Retinal pigment epithelial cell (primary cell): Measurements from ENCODE around the gene RPS6KA4.
"Not testable (repeated sequence)": the region's sequence is repeated elsewhere in the genome, so short reads cannot be mapped to it uniquely, and the experiment has no call there.

Experiments
- DNase-seq: peaks from one replicate; pipeline ENCODE4 v3.0.0-alpha.2; 2010; ENCODE audit warnings: low read depth
- H3K4me3 ChIP-seq: 2 replicates; pipeline ENCODE4 v1.5.1; 2011; ENCODE audit warnings: mild to moderate bottlenecking, low read length, control low read depth, moderate library complexity
- CTCF ChIP-seq: conservative IDR thresholded peaks from 2 replicates; pipeline ENCODE4 v1.5.1; 2011; ENCODE audit warnings: low read depth, low read length, control low read depth, inconsistent platforms

Gene RPS6KA4

DNA sequence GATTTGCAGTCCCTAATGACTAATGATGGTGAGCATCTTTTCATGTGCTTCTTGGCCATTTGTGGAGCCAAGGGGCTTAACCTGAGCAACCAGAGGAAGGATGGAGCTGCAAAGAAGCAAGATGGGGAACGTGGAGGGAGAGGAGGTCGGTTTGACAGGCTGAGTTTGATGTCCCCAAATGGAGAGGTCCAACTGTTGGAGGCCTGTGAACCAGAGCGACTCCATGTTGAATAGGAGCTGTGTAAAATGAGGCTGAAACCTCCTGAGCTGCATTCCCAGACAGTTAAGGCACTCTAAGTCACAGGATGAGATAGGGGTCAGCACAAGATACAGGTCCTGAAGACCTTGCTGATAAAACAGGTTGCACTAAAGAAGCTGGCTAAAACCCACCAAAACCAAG is 54.5 kb downstream of the RPS6KA4 start:
- DNase-seq: no peak
- no peak overlapping the region for H3K4me3 ChIP-seq
- no peak for TF ChIP-seq CTCF

DNA sequence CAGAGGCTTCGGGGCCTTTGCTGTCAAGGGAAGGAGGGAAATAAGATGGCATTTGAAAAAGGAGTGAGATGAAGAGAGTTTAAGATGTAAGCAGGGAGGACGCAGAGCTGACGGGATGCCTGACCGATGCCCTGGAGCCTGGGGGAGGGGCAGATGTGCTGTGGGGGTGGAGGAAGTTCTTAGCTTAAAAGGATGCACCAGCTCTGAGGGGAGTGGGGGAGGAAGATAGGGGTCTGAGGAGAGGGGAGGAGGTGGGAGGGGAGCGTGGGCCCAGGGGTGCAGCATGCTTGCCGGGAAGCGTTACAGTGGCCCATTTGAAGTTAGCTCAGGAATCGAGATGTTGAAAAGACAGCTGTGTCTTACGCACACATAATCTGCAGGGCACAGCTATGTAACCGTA is 56.3 kb downstream of the RPS6KA4 start:
- H3K4me3 ChIP-seq: no peak overlapping the region
- no peak for TF ChIP-seq CTCF
- DNase-seq: no peak

DNA sequence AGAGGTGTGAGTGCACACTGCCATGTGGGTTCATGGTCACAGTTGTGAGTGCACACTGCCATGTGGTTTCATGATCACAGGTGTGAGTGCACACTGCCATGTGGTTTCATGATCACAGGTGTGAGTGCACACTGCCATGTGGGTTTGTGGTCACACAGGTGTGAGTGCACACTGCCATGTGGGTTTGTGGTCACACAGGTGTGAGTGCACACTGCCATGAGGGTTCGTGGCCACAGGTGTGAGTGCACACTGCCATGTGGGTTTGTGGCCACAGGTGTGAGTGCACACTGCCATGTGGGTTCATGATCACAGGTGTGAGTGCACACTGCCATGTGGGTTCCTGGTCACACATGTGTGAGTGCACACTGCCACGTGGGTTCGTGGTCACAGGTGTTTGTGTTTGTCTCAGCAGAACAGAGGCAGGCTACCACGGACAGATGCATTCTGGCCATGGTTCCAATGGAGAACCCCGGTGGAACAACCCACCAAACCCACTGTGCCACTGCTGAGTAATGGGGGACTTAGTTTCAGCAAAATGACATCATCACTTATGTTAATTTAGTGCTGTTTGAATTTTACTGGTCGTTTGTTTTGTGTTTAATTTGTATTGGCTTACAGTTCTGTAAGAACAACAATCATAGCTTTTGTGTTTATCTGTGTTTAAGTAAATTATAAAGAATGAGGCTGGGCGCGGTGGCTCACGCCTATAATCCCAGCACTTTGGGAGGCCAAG is 57.2 kb downstream of the RPS6KA4 start:
- H3K4me3 ChIP-seq: no peak overlapping the region
- no peak for TF ChIP-seq CTCF
- DNase-seq: no peak

GRCh38 chr11:64418233-64418632 is 59.3 kb downstream of the RPS6KA4 start:
- not testable (repeated sequence) for H3K4me3 ChIP-seq, DNase-seq

DNA sequence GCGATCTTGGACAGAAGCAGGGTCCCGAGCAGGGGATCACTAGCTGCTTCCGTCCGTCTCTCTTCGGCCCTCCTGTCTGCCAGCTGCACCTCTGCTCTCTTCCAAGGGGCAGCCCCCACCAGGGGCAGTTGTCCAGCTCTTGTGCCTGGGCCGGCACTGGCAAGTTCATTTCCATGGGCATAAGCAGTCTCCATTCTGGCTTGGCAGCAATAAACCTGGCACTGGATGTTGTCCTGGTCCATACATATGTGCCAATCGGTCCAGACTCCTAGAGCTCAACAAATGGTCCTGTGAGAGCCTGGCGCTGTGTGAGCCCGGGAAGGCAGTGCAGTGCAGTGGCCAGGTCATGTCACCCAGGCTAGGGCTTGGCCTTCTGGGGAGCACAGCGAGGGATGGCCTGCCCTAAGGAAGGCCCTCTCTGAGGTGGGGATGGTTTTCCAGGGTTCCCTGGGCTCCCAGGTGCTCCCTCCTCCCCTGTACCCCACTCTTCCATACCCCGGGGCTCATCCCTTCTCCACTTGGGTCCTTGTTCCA is 60.4 kb downstream of the RPS6KA4 start:
- no peak for DNase-seq
- H3K4me3 ChIP-seq: no peak overlapping the region
- no peak for TF ChIP-seq CTCF

DNA sequence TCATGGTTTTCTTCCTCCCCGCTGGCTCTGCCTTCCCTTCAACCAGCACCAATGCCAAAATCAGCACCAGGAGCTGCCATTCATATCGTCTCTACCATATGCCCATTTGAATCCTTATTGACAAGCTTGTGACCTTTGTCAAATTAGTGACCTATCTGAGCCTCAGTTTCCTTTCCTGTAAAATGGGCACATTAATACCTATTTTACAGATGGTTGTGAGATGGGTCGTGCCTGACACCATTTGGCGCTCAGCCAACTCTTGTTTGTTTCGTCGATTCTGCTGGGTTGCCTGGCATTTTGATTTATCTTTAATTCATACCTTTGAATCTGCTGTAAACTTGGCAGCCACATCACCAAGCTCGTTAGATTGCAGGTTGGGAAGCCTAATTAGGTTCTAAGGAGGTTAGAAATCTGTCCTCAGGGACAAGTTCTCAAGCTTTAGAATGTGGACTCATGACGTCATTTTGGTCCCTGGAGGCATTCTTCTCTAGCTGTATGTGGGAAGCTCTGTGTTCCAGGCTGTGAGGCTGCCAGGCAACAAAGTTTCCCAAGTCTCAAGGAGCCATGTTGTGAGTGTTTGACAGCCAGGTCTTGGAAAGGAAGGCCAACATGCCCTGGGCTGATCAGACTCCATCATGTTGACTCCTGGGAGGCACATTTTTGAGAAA is 61.0 kb downstream of the RPS6KA4 start:
- H3K4me3 ChIP-seq: no peak overlapping the region
- no peak for TF ChIP-seq CTCF
- DNase-seq: no peak
